ENCODE data around the gene OSBPL1A. TPM values are rescaled to one million over a fixed set of nuclear protein-coding genes. Genes with fewer than 3 reads are reported as not detected.
A peak's percentile ranks its signal among the peaks of the same experiment; 100 is the strongest.

The OSBPL1A gene
- total and polyA plus RNA-seq, 10 of the 15 experiments (the other 5 are each of a cell fraction or from before 2014, with no cell fraction given), result 0.02 to 0.83 (median 0.11) TPM; not detected in 6

- ATAC-seq (0 out of 3 replicates have a peak, but pooled peaks have one; percentile 21), FAIRE-seq (no peak), DNase-seq (ENCODE audit: low read depth, low spot score) (no peak)
- ChIA-PET SMC1A (ENCODE audit: uncharacterized antibody, unreplicated experiment) (interaction anchor here (0.6 kb wide), 1 partner anchor 15 kb away, joined by 3 read pairs; no protein-coding TSS in a partner anchor), POLR2A (no interaction called here), RAD21 (ENCODE audit: unreplicated experiment) (no interaction called here), CTCF (interaction anchor here (0.6 to 2.4 kb wide), 4 partner anchors 43 to 285 kb away, joined by 3 to 13 read pairs (median 4); no protein-coding TSS in a partner anchor)
- in situ Hi-C loops (cut with MboI), result no loop called here
- Histone ChIP-seq H3K36me3 (ENCODE audit: control insufficient read depth in 2 of 2, insufficient read depth in 2 of 2, low read length in 1 of 2) (no peaks in the 10 kb centered on the region), H3K9me3 (replicated peaks; ENCODE audit: control insufficient read depth, insufficient read depth, low read length) (no peaks in the 10 kb centered on the region), H3K79me2 (ENCODE audit: control insufficient read depth, insufficient read depth, low read length) (no peaks in the 10 kb centered on the region), H3K9ac (ENCODE audit: control insufficient read depth, insufficient read depth, low read length) (no peak overlapping the region), H3K4me1 (ENCODE audit: control insufficient read depth, insufficient read depth, low read length) (no peaks in the 10 kb centered on the region), H3K4me2 (ENCODE audit: control insufficient read depth, insufficient read depth) (no peak overlapping the region), H3K4me3 (no peak overlapping the region), H3K27ac (ENCODE audit: control insufficient read depth, insufficient read depth) (no peak overlapping the region), H2AFZ (ENCODE audit: control insufficient read depth, low read depth, low read length) (no peak overlapping the region), H4K20me1 (ENCODE audit: control insufficient read depth, insufficient read depth) (no peaks in the 10 kb centered on the region), H3K27me3 (replicated peaks in 1 of 2; ENCODE audit: control insufficient read depth in 2 of 2, insufficient read depth in 2 of 2, low read length in 1 of 2) (peaks cover 1 to 10% of the 10 kb centered on the region in 2 experiments; a peak in 2 of 4 replicates)
- intact Hi-C loops (cut with micrococcal nuclease; ENCODE audit: unreplicated experiment), result no loop called here
- 32% methylated on average over 7 of the region's 7 CpGs for WGBS (ENCODE audit: insufficient coverage, insufficient replicate concordance, low lambda C conversion rate, missing lambda C conversion rate)
- no peak for TF ChIP-seq WRNIP1 (IDR thresholded peaks at IDR 0.05; ENCODE audit: borderline replicate concordance, low read depth, low read length)
- no TSS peak for BruUV-seq (replicated peaks)
Measured at GRCh38 chr18:24219561-24220317, 177.9 kb downstream of the OSBPL1A start.

GRCh38 chr18:24214913-24215312 is 182.7 kb downstream of the OSBPL1A start:
- Histone ChIP-seq H3K27ac (ENCODE audit: control insufficient read depth, insufficient read depth) (no peak overlapping the region), H3K4me3 (no peak overlapping the region), H4K20me1 (ENCODE audit: control insufficient read depth, insufficient read depth) (no peaks in the 10 kb centered on the region), H2AFZ (ENCODE audit: control insufficient read depth, low read depth, low read length) (no peak overlapping the region), H3K27me3 (replicated peaks in 1 of 2; ENCODE audit: control insufficient read depth in 2 of 2, insufficient read depth in 2 of 2, low read length in 1 of 2) (peaks cover 0 to 1% of the 10 kb centered on the region in 2 experiments; a peak in 1 of 4 replicates), H3K4me1 (ENCODE audit: control insufficient read depth, insufficient read depth, low read length) (no peaks in the 10 kb centered on the region), H3K4me2 (ENCODE audit: control insufficient read depth, insufficient read depth) (no peak overlapping the region), H3K36me3 (ENCODE audit: control insufficient read depth in 2 of 2, insufficient read depth in 2 of 2, low read length in 1 of 2) (no peaks in the 10 kb centered on the region), H3K9ac (ENCODE audit: control insufficient read depth, insufficient read depth, low read length) (no peak overlapping the region), H3K9me3 (replicated peaks; ENCODE audit: control insufficient read depth, insufficient read depth, low read length) (no peaks in the 10 kb centered on the region), H3K79me2 (ENCODE audit: control insufficient read depth, insufficient read depth, low read length) (no peaks in the 10 kb centered on the region)
- TF ChIP-seq NR2C1 (IDR thresholded peaks at IDR 0.05) (no peak), ZNF207 (IDR thresholded peaks at IDR 0.05; ENCODE audit: borderline replicate concordance) (no peak), PAX5 (IDR thresholded peaks at IDR 0.05; ENCODE audit: borderline replicate concordance, low read depth, low read length) (no peak), ZNF687 (IDR thresholded peaks at IDR 0.05) (no peak), REST (IDR thresholded peaks at IDR 0.05; ENCODE audit: low read depth, low read length) (no peak), JUNB (IDR thresholded peaks at IDR 0.05) (no peak), STAT1 (conservative IDR thresholded peaks at IDR 0.05) (no peak)
- ChIA-PET CTCF (no interaction called here), RAD21 (ENCODE audit: unreplicated experiment) (no interaction called here), POLR2A (no interaction called here), SMC1A (ENCODE audit: uncharacterized antibody, unreplicated experiment) (no interaction called here)
- intact Hi-C loops (cut with micrococcal nuclease; ENCODE audit: unreplicated experiment), result no loop called here
- DNase-seq (ENCODE audit: low read depth, low spot score) (no peak), FAIRE-seq (no peak), ATAC-seq (no peak)
- in situ Hi-C loops (cut with MboI), result no loop called here
- no TSS peak for BruUV-seq (replicated peaks)
- WGBS (ENCODE audit: insufficient coverage, insufficient replicate concordance, low lambda C conversion rate, missing lambda C conversion rate), result 8% methylated on average over 1 of the region's 1 CpG
